Pancreas (tissue), 10 donors: ENCODE results near the gene HDAC10. TPM values are rescaled to one million over a fixed set of nuclear protein-coding genes. Genes with fewer than 3 reads are reported as not detected.

ENCODE experiments used
- ATAC-seq, 4 donors: fragments of 200-7000 bp; cut with Tn5 transposase; one replicate each; pipeline versions ENCODE4 v1.8.0 to v1.9.1; 2020; ENCODE audit warnings: mild to moderate bottlenecking in 4 of 4, moderate library complexity in 4 of 4
- DNase-seq, 6 donors: peaks; one replicate each; pipeline ENCODE4 v3.0.0-alpha.2; 2020
- FAIRE-seq: peaks from 2 replicates; lab custom pipeline; 2012; peaks lifted over from hg19 to GRCh38; lab: Jason Lieb, UNC
- H3K27ac ChIP-seq, 4 donors: fragments of 200-600 bp; sonication (generic); 1 replicate in 3 of 4; 2 replicates in 1 of 4; pipeline versions ENCODE4 v1.5.0 to v1.8.0; 2020
- H3K27me3 ChIP-seq, 4 donors: fragments of 200-600 bp; one replicate each; pipeline ENCODE4 v1.8.0; 2021
- H3K36me3 ChIP-seq, 3 donors: fragments of 200-600 bp; sonication (generic) in 1 of 3; one replicate each; pipeline versions ENCODE4 v1.5.0 to v1.8.0; 2020 to 2021
- H3K4me1 ChIP-seq, 3 donors: fragments of 200-600 bp; one replicate each; pipeline ENCODE4 v1.8.0; 2021
- H3K4me3 ChIP-seq, 4 donors: fragments of 200-600 bp; sonication (generic) in 2 of 4; one replicate each; pipeline versions ENCODE4 v1.5.0 to v1.8.0; 2020 to 2021
- H3K9me3 ChIP-seq, 4 donors: fragments of 200-600 bp; one replicate each; pipeline ENCODE4 v1.8.0; 2021
- CTCF ChIP-seq, 4 donors: fragments of 200-600 bp; sonication (generic) in 3 of 4; IDR thresholded peaks; one replicate each; pipeline versions ENCODE4 v1.5.0 to v1.8.0; 2021; ENCODE audit warnings: antibody characterized with exemption in 4 of 4
- WGBS, 2 donors: extraction: QIAGEN DNeasy Blood & Tissue Kit; methylation state at CpG; one replicate each; pipeline ENCODE4 v1.1.7; 2013; 5-methylcytosine and 5-hydroxymethylcytosine counted together
- intact Hi-C, 3 donors: fragments of 100-400 bp; cut with DNase I; formaldehyde crosslinking; loops; one replicate each; pipeline versions ENCODE4 v1.11.1 to v1.14.2; 2022
- polyA plus RNA-seq, 2 donors: library from polyadenylated mRNA; stranded (reverse); fragments of 200-250 nt; gene quantifications; one replicate each; pipeline ENCODE4 v1.2.3, GENCODE V29; 2013
- total RNA-seq, 6 donors: library from RNA; stranded (reverse); fragmentation: NEBNext Ultra II Directional in 4 of 6; extraction: Animal tissue kit (Norgen Biotek cat#: 25700) in 4 of 6; gene quantifications; one replicate each; pipeline versions ENCODE4 v1.2.1 to v1.2.4, GENCODE V29; 2021 to 2023
- donor health status: healthy with polysubstance abuse.
- donor health status: DM: no; HTN: no; CAD: no; lungs with moderate emphysema.
- donor health status: DM: no; HTN: no; CAD: no.
- donor health status: control.
- donor health status: control.
- donor health status: Bipolar disorder and iron deficiency.
- donor health status: DM: yes; HTN: yes; CAD: no.
- donor health status: DM: no; HTN: no; CAD: no.
- donor health status: DM: no; HTN: no; CAD: no.
- donor health status: DM: yes; HTN: yes; CAD: no.

HDAC10 gene
- total and polyA plus RNA-seq, 8 donors, result 17.0 to 78.3 (median 21.8) TPM

DNA sequence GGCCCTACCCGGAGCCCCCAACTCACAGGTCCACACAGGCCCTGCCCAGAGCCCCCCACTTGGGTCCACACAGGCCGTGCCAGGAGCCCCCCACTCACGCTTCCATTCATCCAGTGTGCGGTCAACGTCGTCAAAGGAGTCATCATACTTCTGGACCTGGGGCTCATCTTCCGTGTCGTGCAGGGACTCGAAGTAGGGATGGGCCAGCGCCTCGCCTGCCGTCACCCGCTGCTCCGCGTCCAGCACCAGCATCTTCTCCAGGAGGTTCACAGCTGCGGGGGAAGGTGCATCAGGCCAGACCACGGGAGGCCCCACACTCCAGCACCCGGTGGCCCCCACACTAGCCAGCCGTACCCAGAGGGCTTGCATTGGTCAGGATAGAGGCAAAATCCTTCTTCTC, 4.0 kb upstream of the HDAC10 start:
- no peak overlapping the region for H3K27ac ChIP-seq
- ATAC-seq (no peak), DNase-seq (no peak), FAIRE-seq (no peak)
- no peak for TF ChIP-seq CTCF (IDR thresholded peaks at IDR 0.05)
- intact Hi-C loops, result loop anchor here in 1 of 3 donors (5.0 kb wide), 1 partner anchor 82 kb away; no protein-coding TSS in a partner anchor
- H3K4me1 ChIP-seq, result peaks cover 4 to 5% (median 5%) of the 10 kb centered on the region in 3 donors
- 75 to 79% methylated on average over 19 of the region's 19 CpGs for WGBS, 2 donors
- no peak overlapping the region for H3K4me3 ChIP-seq
- H3K27me3 ChIP-seq, result no peaks in the 10 kb centered on the region
- H3K36me3 ChIP-seq, result no peaks in the 10 kb centered on the region
- H3K9me3 ChIP-seq, result no peaks in the 10 kb centered on the region

- FAIRE-seq, result no peak
- TF ChIP-seq CTCF (IDR thresholded peaks at IDR 0.05), result no peak
- Histone ChIP-seq H3K27ac (no peak overlapping the region), H3K4me1 (peaks cover 7 to 13% (median 11%) of the 10 kb centered on the region in 3 donors), H3K4me3 (no peak overlapping the region), H3K36me3 (no peaks in the 10 kb centered on the region), H3K9me3 (no peaks in the 10 kb centered on the region), H3K27me3 (no peaks in the 10 kb centered on the region)
- ATAC-seq, result no peak
- WGBS, 2 donors, result 53 to 58% methylated on average over 8 of the region's 8 CpGs
- no peak for DNase-seq
- intact Hi-C loops, result loop anchor here in 1 of 3 donors (5.0 kb wide), 1 partner anchor 88 kb away; the partner anchor contains the start of gene PPP6R2
Observed at GRCh38 chr22:50253941-50254340, 2.9 kb upstream of the HDAC10 start.

DNA sequence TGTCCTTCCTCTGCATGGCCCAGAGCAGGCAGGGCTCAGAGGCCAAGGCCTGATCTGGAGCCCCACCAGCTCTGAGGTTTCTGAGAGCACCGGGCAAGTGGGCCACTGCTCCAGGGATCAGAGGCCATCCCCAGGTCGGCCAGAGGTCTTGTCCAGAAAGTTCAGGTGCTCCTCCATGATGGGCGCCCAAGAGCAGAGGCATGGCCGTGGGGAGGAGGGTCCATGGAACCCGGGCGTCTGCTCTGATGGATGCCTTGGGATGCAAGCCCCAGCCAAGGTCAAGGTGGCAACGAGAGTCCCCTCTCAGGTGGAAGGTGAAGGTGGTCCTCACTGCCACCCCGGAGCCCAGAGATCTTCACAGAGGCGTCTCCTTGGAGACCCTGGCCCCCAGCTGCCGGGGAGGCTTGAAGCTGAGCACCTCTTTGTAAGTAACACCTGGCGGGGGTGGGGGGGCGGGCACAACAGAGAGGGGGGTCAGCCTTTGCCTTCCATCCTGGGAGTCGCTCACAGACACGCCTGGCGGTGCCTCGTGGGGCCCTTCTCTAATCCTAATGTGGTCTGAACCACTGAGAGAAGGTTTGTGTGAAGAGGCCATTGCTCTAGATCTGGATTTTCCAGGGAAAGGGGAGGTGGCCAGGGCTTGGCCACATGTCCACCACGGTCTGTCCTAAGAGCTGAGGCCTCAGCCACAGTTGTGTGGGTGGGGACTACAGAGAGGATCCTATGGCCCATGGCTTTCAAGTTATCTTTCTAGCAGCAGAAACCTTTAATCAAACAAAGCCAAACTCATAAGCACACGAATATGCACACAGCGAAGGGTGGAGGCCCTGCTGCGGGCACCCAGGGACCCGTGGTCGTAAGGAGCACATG, 2.2 kb upstream of the HDAC10 start:
- WGBS, 2 donors, result 76 to 79% methylated on average over 21 to 22 of the region's 22 CpGs
- Histone ChIP-seq H3K4me1 (peaks cover 7 to 13% (median 11%) of the 10 kb centered on the region in 3 donors), H3K9me3 (no peaks in the 10 kb centered on the region), H3K27me3 (no peaks in the 10 kb centered on the region), H3K27ac (no peak overlapping the region), H3K36me3 (no peaks in the 10 kb centered on the region), H3K4me3 (no peak overlapping the region)
- FAIRE-seq (no peak), ATAC-seq (no peak), DNase-seq (no peak)
- intact Hi-C loops, result loop anchor here in 1 of 3 donors (5.0 kb wide), 1 partner anchor 89 kb away; the partner anchor contains the start of gene PPP6R2
- no peak for TF ChIP-seq CTCF (IDR thresholded peaks at IDR 0.05)

DNA sequence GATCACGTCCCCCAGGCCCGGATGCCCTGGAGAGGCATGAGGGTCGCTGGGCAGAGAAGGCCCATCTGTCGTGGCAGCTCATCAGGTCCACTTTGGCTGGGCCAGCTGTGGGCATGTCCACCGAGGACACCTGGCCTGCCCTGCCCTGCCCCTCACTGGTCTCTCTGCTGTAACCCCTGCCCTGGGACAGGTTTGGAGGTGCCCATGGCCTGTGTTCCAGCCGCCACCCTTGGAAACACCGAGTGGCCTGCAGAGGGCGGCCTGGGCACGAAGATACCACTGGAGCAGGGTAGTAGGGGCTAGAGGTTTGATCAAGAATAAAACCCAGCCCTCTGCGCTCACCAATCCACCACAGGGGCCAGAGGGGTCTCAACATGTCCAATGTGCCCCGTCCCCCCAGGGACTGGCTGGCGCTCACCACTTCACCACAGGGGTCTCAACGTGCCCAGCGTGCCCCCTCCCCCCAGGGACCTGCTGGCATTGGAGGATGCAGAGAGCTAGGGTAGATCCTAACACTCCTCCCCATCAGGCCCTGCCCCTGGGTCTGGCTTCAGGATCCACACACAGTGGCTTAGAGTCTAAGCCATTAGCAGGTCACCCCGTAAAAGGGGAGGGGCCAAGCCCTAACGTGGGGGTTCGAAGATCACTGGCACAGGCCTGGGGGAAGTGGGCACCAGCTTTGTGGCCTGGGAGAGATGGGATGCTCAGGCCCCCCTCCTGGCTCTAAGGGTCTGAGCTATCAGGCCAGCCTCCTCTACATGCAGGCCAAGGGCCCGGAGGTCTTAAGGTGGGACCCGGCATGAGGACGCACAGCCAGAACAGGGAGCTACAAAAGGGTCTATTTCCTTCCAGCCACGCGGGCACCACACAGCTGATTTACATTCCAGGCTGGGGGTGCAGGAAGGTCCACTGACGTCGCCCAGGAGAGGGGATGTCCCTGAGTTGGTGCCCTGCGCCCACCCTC, 1.3 kb upstream of the HDAC10 start:
- peak; percentile 74 to 83 (median 78) for ATAC-seq
- H3K27me3 ChIP-seq, result no peaks in the 10 kb centered on the region
- peak overlapping the region in 2 of 4 donors; percentile 49 to 77 for H3K4me3 ChIP-seq
- no peak for FAIRE-seq
- peaks cover 7 to 13% (median 11%) of the 10 kb centered on the region in 3 donors for H3K4me1 ChIP-seq
- peak; percentile 66 to 91 (median 80) for DNase-seq
- H3K27ac ChIP-seq, result peak overlapping the region in 2 of 4 donors; percentile 8 to 42
- WGBS, 2 donors, result 43 to 48% methylated on average over 25 of the region's 25 CpGs
- H3K36me3 ChIP-seq, result no peaks in the 10 kb centered on the region
- no peaks in the 10 kb centered on the region for H3K9me3 ChIP-seq
- TF ChIP-seq CTCF (IDR thresholded peaks at IDR 0.05), result peak; percentile 39 to 48 (median 43)
- intact Hi-C loops, result loop anchor here in 1 of 3 donors (5.0 kb wide), 1 partner anchor 90 kb away; the partner anchor contains the start of gene PPP6R2
